Erythroblast (primary cell): Measurements from ENCODE around the gene CUEDC2.

ENCODE experiments used
- DNase-seq, 2 experiments: peaks; one replicate each; lab custom pipeline; 2025; lab: John Stamatoyannopoulos, UW
- GATA1 ChIP-seq: IDR thresholded peaks from 2 replicates; pipeline ENCODE4 v1.6.1; 2011; ENCODE audit warnings: low read depth, mild to moderate bottlenecking, control low read depth, low read length, moderate library complexity
- POLR2A ChIP-seq: IDR thresholded peaks from 2 replicates; pipeline ENCODE4 v1.6.1; 2011; ENCODE audit warnings: mild to moderate bottlenecking, low read length

The CUEDC2 gene, protein sequence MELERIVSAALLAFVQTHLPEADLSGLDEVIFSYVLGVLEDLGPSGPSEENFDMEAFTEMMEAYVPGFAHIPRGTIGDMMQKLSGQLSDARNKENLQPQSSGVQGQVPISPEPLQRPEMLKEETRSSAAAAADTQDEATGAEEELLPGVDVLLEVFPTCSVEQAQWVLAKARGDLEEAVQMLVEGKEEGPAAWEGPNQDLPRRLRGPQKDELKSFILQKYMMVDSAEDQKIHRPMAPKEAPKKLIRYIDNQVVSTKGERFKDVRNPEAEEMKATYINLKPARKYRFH

DNA sequence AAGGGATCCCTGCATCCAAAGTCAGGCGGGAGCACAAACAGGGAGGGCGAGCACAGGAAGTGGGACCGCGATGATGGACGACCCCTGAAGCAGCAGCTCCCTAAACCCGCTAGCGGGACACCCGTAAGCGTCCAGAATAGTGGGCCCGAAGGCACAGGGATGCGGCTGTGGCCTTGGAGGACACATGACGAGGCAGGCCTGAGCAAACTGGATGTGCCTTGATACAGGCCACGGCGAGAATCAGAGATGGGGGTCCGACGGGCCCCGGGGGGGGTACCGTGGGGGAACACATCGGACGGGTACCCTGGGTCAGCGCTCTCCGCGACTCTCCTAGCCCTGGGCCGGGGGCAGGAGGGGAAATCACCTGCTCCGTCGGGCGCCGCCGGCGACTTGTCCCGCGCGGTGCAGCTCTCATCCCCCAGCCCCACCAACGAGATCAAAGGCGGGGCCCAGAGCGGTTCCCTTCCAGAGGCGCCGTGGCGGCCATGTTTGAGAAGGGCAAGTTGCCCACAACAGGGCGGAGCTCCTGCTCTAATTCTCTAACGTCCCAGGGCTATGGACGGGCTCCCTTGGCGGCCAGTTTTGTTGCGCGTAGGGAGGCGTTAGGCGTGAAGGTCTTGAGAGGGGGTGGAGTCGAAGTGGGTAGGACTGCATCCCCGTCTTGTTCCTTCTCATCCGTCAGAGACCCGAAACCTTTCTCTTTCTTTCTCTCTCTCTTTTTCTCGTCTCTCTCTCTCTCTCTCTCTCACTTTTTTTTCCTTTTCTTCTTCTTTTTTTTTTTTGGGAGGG, at the start of gene CUEDC2:
Gene CUEDC2 (minus strand): TSS at position 413 of the 789 bp plus-strand sequence. CDS start 7,386 bp downstream, outside the sequence.
- TF ChIP-seq POLR2A (peak; percentile 71), GATA1 (no peak)
- DNase-seq, result peak; percentile 97

DNA sequence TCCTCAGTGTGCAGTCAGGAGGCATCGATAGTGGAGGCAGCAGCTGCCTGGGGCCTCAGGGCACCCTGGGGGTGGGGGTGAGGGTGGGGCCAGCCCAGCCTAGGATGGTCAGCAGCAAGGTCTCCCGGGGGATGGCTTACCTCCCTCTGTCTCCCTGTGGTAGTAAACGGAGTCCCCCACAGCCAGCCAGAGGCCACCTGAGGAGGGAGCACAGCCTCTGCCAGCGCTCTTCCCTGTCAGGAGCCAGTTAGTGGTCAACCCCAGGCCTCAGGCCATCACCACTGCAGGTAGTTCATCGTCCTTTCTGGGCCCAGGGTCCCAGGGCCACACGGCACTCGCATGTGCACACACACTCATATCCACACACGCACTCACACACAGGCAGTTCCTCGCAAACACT, 48.0 kb upstream of the CUEDC2 start:
- no peak for DNase-seq
- TF ChIP-seq POLR2A, result no peak
- no peak for TF ChIP-seq GATA1

DNA sequence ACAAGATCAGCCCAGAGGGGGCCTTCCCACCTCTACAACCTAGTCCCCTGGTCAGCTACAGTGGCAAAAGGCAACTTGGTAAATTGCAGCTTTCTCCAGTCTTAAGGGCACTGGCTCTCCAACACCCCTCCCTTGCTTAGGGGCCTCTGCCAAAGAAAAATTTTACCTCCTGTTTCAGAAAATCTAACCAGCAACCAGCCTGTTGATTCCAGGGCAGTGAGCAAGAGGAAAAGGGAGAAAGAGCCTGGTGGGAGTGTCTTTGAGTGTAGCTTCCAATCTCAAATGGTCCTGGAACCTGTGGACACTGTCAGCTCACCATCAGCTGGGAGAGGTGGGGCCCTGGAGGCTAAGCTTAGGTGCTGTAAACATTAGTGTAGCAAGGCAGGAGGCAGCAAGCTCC, 47.3 kb upstream of the CUEDC2 start:
- no peak for DNase-seq
- TF ChIP-seq GATA1 (no peak), POLR2A (no peak)

DNA sequence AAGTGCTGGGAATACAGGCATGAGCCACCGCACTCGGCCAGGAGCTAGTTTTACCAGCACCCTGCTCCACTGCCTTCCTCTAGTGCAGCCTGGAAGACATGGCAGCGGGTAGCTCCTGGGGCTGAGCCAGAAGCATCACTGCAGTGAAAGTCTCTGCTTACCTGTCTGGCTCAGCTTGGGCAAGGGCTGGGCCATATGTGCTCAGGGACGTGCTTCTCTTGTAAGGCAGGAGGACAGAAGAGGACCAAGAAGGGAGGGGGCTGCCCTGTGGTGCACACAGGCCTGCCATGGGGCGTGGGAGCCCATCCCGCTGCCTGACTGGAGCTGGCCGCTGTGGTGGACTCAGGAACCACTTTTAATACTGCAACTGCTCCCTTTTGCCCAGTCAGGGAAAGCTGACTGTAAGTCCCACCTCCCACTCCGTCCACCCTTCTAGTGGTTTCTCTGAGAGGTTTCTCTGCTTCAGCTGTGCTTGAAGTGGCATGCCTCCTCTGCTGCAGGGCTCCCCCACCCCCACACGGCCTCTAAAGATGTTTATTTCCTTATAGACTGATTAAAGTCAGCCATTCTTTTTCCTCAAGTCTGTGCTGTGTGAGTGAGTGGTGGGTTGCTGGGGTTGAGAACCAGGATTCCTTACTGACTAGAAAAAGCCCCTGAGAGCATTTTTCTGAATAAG, 44.2 kb upstream of the CUEDC2 start:
- DNase-seq, result no peak
- no peak for TF ChIP-seq GATA1
- TF ChIP-seq POLR2A, result no peak

DNA sequence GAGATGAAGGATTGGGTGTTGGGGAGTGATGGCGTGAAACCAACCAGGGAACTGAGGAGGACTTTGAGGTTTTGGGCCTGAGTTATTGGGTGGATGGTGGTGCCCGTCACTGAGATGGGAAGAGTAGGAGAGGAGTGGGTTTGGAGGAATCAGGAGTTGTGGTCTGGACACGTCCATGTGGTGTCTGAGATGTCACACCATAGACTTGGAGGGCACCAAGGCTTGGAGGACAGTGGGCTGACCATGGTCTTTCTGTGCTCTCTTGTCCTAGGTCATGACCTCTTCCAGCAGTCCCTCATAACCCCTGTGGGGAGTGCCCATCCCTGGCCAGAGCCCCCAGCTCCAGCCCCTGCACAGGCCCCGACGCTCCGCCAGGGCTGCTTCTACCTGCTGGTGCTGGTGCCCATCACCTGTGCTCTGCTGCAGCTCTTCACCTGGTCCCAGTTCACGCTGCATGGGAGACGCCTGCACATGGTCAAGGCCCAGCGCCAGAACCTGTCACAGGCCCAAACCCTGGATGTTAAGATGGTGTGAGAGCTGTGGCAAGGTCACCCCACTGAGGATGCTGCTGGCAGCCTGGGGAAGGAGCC, 43.2 kb upstream of the CUEDC2 start:
- no peak for DNase-seq
- TF ChIP-seq GATA1, result no peak
- no peak for TF ChIP-seq POLR2A

DNA sequence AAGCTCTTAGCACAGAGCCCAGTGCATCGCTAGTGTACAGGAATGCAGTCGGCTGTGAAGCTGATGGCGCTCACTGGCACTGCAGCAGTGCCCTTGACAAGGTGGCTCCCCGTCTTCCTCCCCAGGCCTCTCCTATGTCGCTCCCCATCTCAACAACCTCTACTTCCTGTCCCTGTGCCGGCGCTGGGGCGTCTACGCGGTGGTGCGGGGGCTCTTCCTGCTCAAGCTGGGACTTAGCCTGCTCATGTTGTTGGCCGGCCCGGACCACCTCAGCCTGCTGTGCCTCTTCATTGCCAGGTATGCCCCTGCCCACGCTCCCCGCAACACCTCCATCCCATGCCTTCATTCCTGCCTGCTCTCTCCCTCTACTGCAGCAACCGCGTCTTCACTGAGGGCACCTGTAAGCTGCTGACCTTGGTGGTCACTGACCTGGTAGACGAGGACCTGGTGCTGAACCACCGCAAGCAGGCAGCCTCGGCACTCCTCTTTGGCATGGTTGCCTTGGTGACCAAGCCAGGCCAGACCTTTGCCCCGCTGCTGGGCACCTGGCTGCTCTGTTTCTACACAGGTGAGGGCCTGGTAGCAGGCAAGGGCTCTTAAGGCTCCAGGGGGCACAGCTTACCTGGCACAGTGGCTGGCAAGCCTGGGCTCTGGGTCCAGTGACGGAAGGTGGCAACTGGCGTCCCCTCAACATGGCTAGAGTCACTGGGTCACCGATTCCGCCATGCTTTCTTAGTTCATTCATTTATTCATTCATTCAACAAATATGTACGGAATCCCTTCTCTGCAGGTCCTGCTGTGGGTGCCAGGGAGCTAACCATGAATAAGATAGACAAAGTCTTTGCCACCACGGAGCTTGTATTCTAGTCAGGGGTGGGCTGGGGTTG, 41.3 kb upstream of the CUEDC2 start:
- DNase-seq, result no peak
- TF ChIP-seq GATA1 (no peak), POLR2A (no peak)

DNA sequence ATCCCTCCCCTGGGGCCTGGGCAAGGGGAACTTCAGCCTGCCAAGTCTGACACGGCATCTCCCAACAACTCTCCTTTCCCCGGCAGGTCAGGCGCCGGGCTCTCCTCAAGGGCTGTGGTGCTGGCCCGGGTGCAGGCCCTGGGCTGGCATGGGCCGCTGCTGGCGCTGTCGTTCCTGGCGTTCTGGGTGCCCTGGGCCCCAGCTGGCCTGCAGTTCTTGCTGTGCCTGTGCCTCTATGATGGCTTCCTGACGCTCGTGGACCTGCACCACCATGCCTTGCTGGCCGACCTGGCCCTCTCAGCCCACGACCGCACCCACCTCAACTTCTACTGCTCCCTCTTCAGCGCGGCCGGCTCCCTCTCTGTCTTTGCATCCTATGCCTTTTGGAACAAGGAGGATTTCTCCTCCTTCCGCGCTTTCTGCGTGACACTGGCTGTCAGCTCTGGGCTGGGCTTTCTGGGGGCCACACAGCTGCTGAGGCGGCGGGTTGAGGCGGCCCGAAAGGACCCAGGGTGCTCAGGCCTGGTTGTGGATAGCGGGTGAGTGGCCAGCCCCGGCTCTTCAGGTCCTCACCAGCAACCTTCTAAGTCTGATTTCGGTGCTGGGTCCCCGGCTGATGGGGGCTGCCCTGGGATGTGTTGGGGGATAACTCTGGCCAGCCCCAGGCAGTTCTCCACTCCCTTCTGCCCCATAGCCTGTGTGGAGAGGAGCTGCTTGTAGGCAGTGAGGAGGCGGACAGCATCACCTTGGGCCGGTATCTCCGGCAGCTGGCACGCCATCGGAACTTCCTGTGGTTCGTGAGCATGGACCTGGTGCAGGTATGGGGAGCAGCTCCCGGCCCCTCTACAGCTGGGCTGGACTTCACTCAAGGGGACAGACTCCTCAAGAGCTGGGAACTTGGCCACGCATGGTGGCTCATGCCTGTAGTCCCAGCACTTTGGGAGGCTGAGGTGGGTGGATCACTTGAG, 38.5 kb upstream of the CUEDC2 start:
- TF ChIP-seq POLR2A, result no peak
- no peak for TF ChIP-seq GATA1
- no peak for DNase-seq

DNA sequence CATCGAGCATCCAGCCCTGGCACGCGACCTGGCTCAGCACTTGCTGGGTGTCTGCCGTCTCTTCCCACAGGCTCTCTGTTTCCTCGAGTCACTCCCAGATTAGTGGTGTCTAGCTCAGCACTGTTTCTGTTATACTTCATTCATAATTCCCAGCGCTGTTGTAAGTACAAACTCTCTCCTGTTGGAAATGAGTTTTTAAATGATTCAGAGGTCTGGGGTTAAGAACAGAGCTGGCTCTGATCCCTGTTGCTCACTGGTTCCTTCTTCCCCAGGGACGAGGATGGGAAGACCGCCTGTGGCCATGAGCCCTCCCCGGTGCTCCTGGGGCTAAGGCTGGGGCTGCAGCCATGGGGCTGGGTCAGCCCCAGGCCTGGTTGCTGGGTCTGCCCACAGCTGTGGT, 36.3 kb upstream of the CUEDC2 start:
- DNase-seq, result no peak
- TF ChIP-seq GATA1 (no peak), POLR2A (no peak)

DNA sequence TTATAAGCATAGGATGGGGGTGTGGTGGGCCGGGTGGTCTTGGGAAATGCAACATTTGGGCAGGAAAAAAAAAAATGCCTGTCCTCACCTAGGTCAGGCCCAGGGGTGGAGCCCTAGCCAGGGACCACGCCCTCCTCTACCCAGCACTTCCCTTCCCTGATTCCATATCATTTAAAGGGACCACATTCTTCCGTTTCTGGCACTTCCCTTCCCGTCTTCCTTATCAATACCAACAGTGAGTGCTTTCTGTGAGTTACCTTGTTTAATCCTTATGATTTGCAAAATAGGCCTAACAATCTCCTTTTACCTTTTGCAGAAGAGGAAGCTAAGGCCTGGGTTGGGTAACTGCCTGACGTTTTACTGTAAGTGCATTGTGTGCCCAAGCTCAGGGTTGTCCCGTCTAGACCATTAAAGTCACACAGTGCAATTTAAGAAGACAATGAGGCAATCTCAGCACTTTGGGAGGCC, 35.6 kb upstream of the CUEDC2 start:
- TF ChIP-seq GATA1 (no peak), POLR2A (no peak)
- peak in 1 of 2 experiments; percentile 26 for DNase-seq

DNA sequence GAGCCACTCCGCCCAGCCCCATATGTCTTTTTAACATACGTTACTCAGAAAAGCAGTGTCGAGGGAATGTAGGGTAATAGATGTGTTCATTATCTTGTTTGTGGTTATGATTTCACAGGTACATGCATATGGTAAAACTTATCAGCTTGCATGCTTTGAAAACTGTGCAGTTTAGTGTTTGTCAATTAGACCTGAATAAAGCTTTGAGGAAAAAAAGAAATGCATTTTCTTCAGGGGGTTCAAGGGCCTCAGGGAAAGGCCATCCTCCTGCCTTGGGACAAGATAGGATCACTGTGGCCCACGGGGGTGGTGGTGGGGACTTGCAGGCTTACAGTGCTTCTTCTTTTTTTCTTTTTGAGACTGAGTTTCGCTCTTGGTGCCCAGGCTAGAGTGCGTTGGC, 34.9 kb upstream of the CUEDC2 start:
- DNase-seq, result no peak
- no peak for TF ChIP-seq GATA1
- TF ChIP-seq POLR2A, result no peak

DNA sequence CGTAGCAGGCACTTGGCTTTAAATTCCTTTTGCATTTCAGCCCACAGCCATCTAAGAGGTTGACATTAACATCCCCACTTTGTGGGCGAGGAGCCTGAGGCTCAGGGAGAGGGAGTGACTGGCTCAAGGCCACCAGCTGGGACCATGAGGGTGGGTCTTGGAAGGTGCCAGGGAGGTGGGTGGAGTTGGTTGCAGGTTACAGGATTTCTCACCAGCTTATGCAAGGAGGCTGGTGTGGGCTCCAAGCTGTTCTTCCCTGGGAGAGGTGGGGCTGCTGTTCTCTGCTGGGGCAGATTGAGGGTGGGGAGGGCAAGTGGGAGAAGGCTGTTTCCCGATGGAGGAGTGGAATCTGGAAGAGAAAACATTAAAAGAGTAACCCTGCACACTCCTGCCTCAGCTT, 33.1 kb upstream of the CUEDC2 start:
- DNase-seq, result no peak
- TF ChIP-seq GATA1 (no peak), POLR2A (no peak)

DNA sequence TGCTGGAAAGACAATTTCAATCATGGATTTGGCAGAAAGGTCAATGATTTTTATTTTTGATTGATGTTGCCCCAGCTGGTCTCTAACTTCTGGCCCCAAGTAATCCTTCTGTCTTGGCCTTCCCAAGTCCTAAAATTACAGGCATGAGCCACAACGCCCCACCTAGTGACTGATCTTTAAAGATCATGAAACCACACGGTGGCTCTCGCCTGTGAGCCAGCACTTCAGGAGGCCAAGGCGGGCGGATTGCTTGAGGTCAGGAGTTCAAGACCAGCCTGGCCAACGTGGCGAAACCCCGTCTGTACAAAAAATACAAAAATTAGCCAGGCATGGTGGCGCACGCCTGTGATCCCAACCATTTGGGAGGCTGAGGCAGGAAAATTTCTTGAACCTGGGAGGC, 31.6 kb upstream of the CUEDC2 start:
- DNase-seq, result no peak
- no peak for TF ChIP-seq GATA1

DNA sequence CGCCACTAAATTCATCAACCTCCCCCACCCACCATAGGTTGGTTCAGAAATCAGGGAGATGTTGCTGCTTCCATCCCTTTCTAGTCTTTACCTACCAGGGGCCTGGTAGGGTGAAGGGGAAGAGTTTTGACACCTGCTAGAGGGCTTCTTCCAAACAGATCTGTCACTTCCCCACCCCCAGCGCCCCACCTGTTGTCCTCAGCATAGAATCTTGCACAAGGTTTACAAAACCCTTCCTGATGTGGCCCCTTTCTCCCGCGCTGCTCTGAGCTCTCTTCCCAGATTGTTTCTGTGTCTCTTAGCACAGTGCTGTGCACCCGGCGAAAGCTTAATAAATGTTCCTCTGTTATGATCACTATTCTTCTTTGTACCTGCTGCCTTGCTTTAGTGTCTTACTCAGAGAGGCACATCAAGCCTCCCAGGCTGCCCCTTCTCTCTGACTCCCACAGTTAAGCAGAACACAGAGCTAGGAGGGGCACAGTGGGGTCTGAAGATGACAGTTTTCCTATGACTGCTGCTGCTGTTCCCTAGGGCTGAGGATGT, 30.2 kb upstream of the CUEDC2 start:
- no peak for DNase-seq
- TF ChIP-seq GATA1, result no peak
- TF ChIP-seq POLR2A, result no peak
